Fibroblast of skin of right quadriceps (primary cell): ENCODE results near the gene KIF5C.

ENCODE experiments used
- DNase-seq: peaks from one replicate; pipeline ENCODE4 v3.0.0-alpha.2; 2013

The KIF5C gene

GRCh38 chr2:148996805-148997204 lies 121.8 kb downstream of the KIF5C start:
- no peak for DNase-seq

GRCh38 chr2:148998165-148998830 lies 123.3 kb downstream of the KIF5C start:
- no peak for DNase-seq

GRCh38 chr2:148998831-148999200 lies 123.8 kb downstream of the KIF5C start:
- DNase-seq: no peak

- DNase-seq: no peak
Observed at GRCh38 chr2:148999451-148999921, 124.5 kb downstream of the KIF5C start.

- DNase-seq: no peak
Observed at GRCh38 chr2:149000158-149000938, 125.3 kb downstream of the KIF5C start.

GRCh38 chr2:149001496-149001895 lies 126.5 kb downstream of the KIF5C start:
- no peak for DNase-seq

GRCh38 chr2:149002378-149002890 lies 127.4 kb downstream of the KIF5C start:
- no peak for DNase-seq

GRCh38 chr2:149002891-149003740 lies 128.1 kb downstream of the KIF5C start:
- DNase-seq: no peak

- DNase-seq: peak; percentile 57
Observed at GRCh38 chr2:149004836-149005235, 129.8 kb downstream of the KIF5C start.

GRCh38 chr2:149005471-149006077 lies 130.5 kb downstream of the KIF5C start:
- DNase-seq: no peak

- DNase-seq: no peak
Observed at GRCh38 chr2:149006883-149007543, 132.0 kb downstream of the KIF5C start.

- no peak for DNase-seq
Observed at GRCh38 chr2:149008381-149008780, 133.4 kb downstream of the KIF5C start.

GRCh38 chr2:149009576-149010461 lies 134.8 kb downstream of the KIF5C start:
- DNase-seq: no peak

GRCh38 chr2:149012545-149012944 lies 137.5 kb downstream of the KIF5C start:
- no peak for DNase-seq

- DNase-seq: no peak
Observed at GRCh38 chr2:149015501-149015900, 140.5 kb downstream of the KIF5C start.

- DNase-seq: no peak
Observed at GRCh38 chr2:149015926-149016563, 141.0 kb downstream of the KIF5C start.

GRCh38 chr2:149017116-149017985 lies 142.3 kb downstream of the KIF5C start:
- DNase-seq: peak; percentile 74

GRCh38 chr2:149018981-149019380 lies 144.0 kb downstream of the KIF5C start:
- DNase-seq: no peak

- DNase-seq: no peak
Observed at GRCh38 chr2:149019768-149020167, 144.7 kb downstream of the KIF5C start.

GRCh38 chr2:149020432-149020851 lies 145.4 kb downstream of the KIF5C start:
- DNase-seq: no peak
